WTC11 (cell line): ENCODE data around the gene ATXN7L3. TPM values are rescaled to one million over a fixed set of nuclear protein-coding genes. Genes with fewer than 3 reads are reported as not detected.

ENCODE experiments used
- ATAC-seq: fragments of 200-7000 bp; cut with Tn5 transposase; 2 replicates; pipeline ENCODE4 v1.10.0; 2021; ENCODE audit warnings: mild to moderate bottlenecking, moderate library complexity
- CTCF ChIA-PET: fragments of 300-600 bp; sonication (Branson Sonifier 250); formaldehyde crosslinking; loops from one replicate; lab custom pipeline; 2021; ENCODE audit warnings: antibody characterized with exemption; lab: Charles Lee
- POLR2A ChIA-PET: fragments of 350-600 bp; sonication (Branson Sonifier 250); formaldehyde crosslinking; loops from one replicate; lab custom pipeline; 2021; ENCODE audit warnings: antibody characterized with exemption; lab: Charles Lee
- DNase-seq: peaks from one replicate; pipeline ENCODE4 v3.0.0; 2021; ENCODE audit warnings: low spot score
- H3K27ac Mint-ChIP-seq: 2 replicates; pipeline ENCODE4 v1.8.0; 2021; ENCODE audit warnings: mixed read lengths
- H3K27me3 Mint-ChIP-seq: 2 replicates; pipeline ENCODE4 v1.8.0; 2021; ENCODE audit warnings: low read depth, mild to moderate bottlenecking, moderate library complexity, mixed read lengths
- H3K36me3 Mint-ChIP-seq: 2 replicates; pipeline ENCODE4 v1.8.0; 2021; ENCODE audit warnings: mixed read lengths
- H3K4me1 Mint-ChIP-seq: 2 replicates; pipeline ENCODE4 v1.8.0; 2022; ENCODE audit warnings: mixed read lengths
- H3K4me3 Mint-ChIP-seq: 2 replicates; pipeline ENCODE4 v1.8.0; 2021; ENCODE audit warnings: mild to moderate bottlenecking, moderate library complexity, mixed read lengths
- H3K9me3 Mint-ChIP-seq: 2 replicates; pipeline ENCODE4 v1.8.0; 2021; ENCODE audit warnings: mixed read lengths
- ATF1 ChIP-seq: sonication (generic); formaldehyde crosslinking; IDR thresholded peaks from 2 replicates; pipeline ENCODE4 v1.8.1; 2023; ENCODE audit warnings: mild to moderate bottlenecking, moderate library complexity, missing genetic modification reagents
- E2F5 ChIP-seq: sonication (generic); formaldehyde crosslinking; IDR thresholded peaks from 2 replicates; pipeline ENCODE4 v1.8.1; 2022; ENCODE audit warnings: mild to moderate bottlenecking, moderate library complexity, missing genetic modification reagents
- ELF4 ChIP-seq: sonication (generic); formaldehyde crosslinking; IDR thresholded peaks from 2 replicates; pipeline ENCODE4 v1.8.1; 2022; ENCODE audit warnings: low read depth, mild to moderate bottlenecking, moderate library complexity, missing genetic modification reagents
- ESRRA ChIP-seq: sonication (generic); formaldehyde crosslinking; IDR thresholded peaks from 2 replicates; pipeline ENCODE4 v1.8.1; 2022; ENCODE audit warnings: mild to moderate bottlenecking, missing genetic modification reagents, borderline replicate concordance
- FOXP1 ChIP-seq: sonication (generic); formaldehyde crosslinking; IDR thresholded peaks from 2 replicates; pipeline ENCODE4 v1.8.0; 2022; ENCODE audit warnings: missing genetic modification reagents, mild to moderate bottlenecking, moderate library complexity, borderline replicate concordance
- JUN ChIP-seq: sonication (generic); formaldehyde crosslinking; IDR thresholded peaks from 2 replicates; pipeline ENCODE4 v1.8.0; 2023; ENCODE audit warnings: mild to moderate bottlenecking, missing genetic modification reagents
- KAT7 ChIP-seq: sonication (generic); formaldehyde crosslinking; IDR thresholded peaks from 2 replicates; pipeline ENCODE4 v1.8.1; 2023; ENCODE audit warnings: missing genetic modification reagents, mild to moderate bottlenecking, borderline replicate concordance
- MYBL2 ChIP-seq: sonication (generic); formaldehyde crosslinking; IDR thresholded peaks from 2 replicates; pipeline ENCODE4 v1.8.1; 2023; ENCODE audit warnings: mild to moderate bottlenecking, moderate library complexity, missing genetic modification reagents
- OVOL2 ChIP-seq: fragments of 250-450 bp; sonication (Bioruptor Pico); IDR thresholded peaks from 2 replicates; pipeline ENCODE4 v1.9.0; 2021; ENCODE audit warnings: mild to moderate bottlenecking, borderline replicate concordance
- SMAD4 ChIP-seq: sonication (generic); formaldehyde crosslinking; IDR thresholded peaks from 2 replicates; pipeline ENCODE4 v1.8.0; 2022; ENCODE audit warnings: mild to moderate bottlenecking, missing genetic modification reagents
- TEAD1 ChIP-seq: sonication (generic); formaldehyde crosslinking; IDR thresholded peaks from 2 replicates; pipeline ENCODE4 v1.8.0; 2022; ENCODE audit warnings: mild to moderate bottlenecking, missing genetic modification reagents
- USF2 ChIP-seq: sonication (generic); formaldehyde crosslinking; IDR thresholded peaks from 2 replicates; pipeline ENCODE4 v1.8.1; 2023; ENCODE audit warnings: mild to moderate bottlenecking, missing genetic modification reagents, moderate library complexity
- ZNF232 ChIP-seq: sonication (generic); formaldehyde crosslinking; IDR thresholded peaks from 2 replicates; pipeline ENCODE4 v1.8.0; 2022; ENCODE audit warnings: mild to moderate bottlenecking, missing genetic modification reagents
- ZNF263 ChIP-seq: sonication (generic); formaldehyde crosslinking; IDR thresholded peaks from 2 replicates; pipeline ENCODE4 v1.8.1; 2022; ENCODE audit warnings: low read depth, mild to moderate bottlenecking, moderate library complexity, missing genetic modification reagents
- total RNA-seq: library from RNA; stranded (reverse); gene quantifications from 3 replicates; pipeline ENCODE4 v1.2.3, GENCODE V29; 2021
- TF ChIP-seq, protein P1 (sequence below): sonication (generic); formaldehyde crosslinking; IDR thresholded peaks from 2 replicates; pipeline ENCODE4 v1.8.0; 2023; ENCODE audit warnings: missing genetic modification reagents, mild to moderate bottlenecking, borderline replicate concordance
- TF ChIP-seq, protein P2 (sequence below): fragments of 200-600 bp; IDR thresholded peaks from 2 replicates; pipeline ENCODE4 v1.8.0; 2022; ENCODE audit warnings: antibody characterized with exemption
- TF ChIP-seq, protein P3 (sequence below): fragments of 250-450 bp; sonication (Bioruptor Pico); IDR thresholded peaks from 2 replicates; pipeline ENCODE4 v1.9.0; 2021; ENCODE audit warnings: moderate library complexity, mild to moderate bottlenecking, inconsistent platforms, borderline replicate concordance
- TF ChIP-seq, protein P4 (sequence below): fragments of 250-450 bp; sonication (Bioruptor Pico); conservative IDR thresholded peaks from 2 replicates; pipeline ENCODE4 v1.9.0; 2021; ENCODE audit warnings: mild to moderate bottlenecking

The ATXN7L3 gene
- total RNA-seq, 1 experiment from 2014 or later = 114 TPM

DNA sequence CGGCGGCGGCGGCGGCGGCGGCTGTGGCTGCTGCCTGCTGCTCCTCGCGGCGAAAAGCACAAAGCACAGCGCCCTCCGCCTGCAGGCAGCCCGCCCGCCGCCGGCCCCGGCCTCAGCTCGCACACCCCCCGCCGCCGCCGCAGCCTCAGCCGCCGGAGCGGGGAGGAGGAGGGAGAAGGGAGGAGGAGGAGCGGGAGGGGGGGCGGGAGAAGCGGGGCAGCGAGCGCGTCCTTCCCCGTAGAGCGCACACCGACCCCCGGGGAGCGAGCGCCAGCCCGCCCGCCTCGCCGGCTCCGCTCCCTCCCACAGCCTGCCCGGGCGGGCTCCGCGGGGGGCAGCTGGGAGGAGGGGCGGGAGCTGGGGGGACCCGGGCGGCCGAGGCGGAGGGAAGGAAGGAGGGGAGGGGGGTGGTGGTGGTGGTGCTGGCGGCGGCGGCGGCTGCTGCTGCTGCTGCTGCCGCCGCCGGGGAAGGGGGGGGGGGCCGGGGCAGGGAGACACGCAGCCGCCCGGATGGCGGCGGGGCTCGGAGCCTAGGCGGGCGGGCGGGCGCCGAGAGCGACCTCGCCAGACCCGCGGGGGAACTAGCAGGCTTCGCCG is 20.0 kb upstream of the ATXN7L3 start, which contains the start of gene UBTF (continued):
- TF ChIP-seq ZNF263 (peak; percentile 68; the same call in 1 of the 2 replicates), TEAD1 (CRISPR knock-in tag) (no peak)
- TF ChIP-seq, all 79 proteins: peak for 5

GRCh38 chr17:44219108-44219615 is 19.5 kb upstream of the ATXN7L3 start:
- TF ChIP-seq ELF4 (CRISPR knock-in tag) (no peak), USF2 (CRISPR knock-in tag) (no peak), KAT7 (CRISPR knock-in tag) (peak; percentile 92; the same call in 1 of the 2 replicates), SMAD4 (0 out of 2 replicates have a peak, but pooled peaks have one; percentile 33), FOXP1 (CRISPR knock-in tag) (peak; percentile 45; the same call in 1 of the 2 replicates), MYBL2 (CRISPR knock-in tag) (no peak), ZNF263 (no peak), JUN (CRISPR knock-in tag) (peak; percentile 75; the same call in 1 of the 2 replicates)
- TF ChIP-seq, protein P1, sequence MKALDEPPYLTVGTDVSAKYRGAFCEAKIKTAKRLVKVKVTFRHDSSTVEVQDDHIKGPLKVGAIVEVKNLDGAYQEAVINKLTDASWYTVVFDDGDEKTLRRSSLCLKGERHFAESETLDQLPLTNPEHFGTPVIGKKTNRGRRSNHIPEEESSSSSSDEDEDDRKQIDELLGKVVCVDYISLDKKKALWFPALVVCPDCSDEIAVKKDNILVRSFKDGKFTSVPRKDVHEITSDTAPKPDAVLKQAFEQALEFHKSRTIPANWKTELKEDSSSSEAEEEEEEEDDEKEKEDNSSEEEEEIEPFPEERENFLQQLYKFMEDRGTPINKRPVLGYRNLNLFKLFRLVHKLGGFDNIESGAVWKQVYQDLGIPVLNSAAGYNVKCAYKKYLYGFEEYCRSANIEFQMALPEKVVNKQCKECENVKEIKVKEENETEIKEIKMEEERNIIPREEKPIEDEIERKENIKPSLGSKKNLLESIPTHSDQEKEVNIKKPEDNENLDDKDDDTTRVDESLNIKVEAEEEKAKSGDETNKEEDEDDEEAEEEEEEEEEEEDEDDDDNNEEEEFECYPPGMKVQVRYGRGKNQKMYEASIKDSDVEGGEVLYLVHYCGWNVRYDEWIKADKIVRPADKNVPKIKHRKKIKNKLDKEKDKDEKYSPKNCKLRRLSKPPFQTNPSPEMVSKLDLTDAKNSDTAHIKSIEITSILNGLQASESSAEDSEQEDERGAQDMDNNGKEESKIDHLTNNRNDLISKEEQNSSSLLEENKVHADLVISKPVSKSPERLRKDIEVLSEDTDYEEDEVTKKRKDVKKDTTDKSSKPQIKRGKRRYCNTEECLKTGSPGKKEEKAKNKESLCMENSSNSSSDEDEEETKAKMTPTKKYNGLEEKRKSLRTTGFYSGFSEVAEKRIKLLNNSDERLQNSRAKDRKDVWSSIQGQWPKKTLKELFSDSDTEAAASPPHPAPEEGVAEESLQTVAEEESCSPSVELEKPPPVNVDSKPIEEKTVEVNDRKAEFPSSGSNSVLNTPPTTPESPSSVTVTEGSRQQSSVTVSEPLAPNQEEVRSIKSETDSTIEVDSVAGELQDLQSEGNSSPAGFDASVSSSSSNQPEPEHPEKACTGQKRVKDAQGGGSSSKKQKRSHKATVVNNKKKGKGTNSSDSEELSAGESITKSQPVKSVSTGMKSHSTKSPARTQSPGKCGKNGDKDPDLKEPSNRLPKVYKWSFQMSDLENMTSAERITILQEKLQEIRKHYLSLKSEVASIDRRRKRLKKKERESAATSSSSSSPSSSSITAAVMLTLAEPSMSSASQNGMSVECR (CRISPR knock-in tag) = 0 out of 2 replicates have a peak, but pooled peaks have one; percentile 33
- TF ChIP-seq, protein P2, sequence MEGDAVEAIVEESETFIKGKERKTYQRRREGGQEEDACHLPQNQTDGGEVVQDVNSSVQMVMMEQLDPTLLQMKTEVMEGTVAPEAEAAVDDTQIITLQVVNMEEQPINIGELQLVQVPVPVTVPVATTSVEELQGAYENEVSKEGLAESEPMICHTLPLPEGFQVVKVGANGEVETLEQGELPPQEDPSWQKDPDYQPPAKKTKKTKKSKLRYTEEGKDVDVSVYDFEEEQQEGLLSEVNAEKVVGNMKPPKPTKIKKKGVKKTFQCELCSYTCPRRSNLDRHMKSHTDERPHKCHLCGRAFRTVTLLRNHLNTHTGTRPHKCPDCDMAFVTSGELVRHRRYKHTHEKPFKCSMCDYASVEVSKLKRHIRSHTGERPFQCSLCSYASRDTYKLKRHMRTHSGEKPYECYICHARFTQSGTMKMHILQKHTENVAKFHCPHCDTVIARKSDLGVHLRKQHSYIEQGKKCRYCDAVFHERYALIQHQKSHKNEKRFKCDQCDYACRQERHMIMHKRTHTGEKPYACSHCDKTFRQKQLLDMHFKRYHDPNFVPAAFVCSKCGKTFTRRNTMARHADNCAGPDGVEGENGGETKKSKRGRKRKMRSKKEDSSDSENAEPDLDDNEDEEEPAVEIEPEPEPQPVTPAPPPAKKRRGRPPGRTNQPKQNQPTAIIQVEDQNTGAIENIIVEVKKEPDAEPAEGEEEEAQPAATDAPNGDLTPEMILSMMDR = peak; percentile 33; the same call in 1 of the 2 replicates
- H3K36me3 Mint-ChIP-seq = peaks cover 33% of the 10 kb centered on the region
- CTCF ChIA-PET = interaction anchor here (0.6 to 4.7 kb wide), 10 partner anchors 9 to 304 kb away, joined by 3 to 73 read pairs (median 6); partner anchors contain the start of genes ATXN7L3, GRN and RUNDC3A
- no peaks in the 10 kb centered on the region for H3K9me3 Mint-ChIP-seq
- no peak overlapping the region for H3K27ac Mint-ChIP-seq
- H3K27me3 Mint-ChIP-seq = no peaks in the 10 kb centered on the region
- ATAC-seq = peak; percentile 12
- peaks cover 17% of the 10 kb centered on the region for H3K4me1 Mint-ChIP-seq
- POLR2A ChIA-PET = interaction anchor here (0.6 to 3.5 kb wide), 6 partner anchors 9 to 135 kb away, joined by 3 to 28 read pairs (median 4); partner anchors contain the start of gene TMUB2
- no peak overlapping the region for H3K4me3 Mint-ChIP-seq
- DNase-seq = peak; percentile 63

DNA sequence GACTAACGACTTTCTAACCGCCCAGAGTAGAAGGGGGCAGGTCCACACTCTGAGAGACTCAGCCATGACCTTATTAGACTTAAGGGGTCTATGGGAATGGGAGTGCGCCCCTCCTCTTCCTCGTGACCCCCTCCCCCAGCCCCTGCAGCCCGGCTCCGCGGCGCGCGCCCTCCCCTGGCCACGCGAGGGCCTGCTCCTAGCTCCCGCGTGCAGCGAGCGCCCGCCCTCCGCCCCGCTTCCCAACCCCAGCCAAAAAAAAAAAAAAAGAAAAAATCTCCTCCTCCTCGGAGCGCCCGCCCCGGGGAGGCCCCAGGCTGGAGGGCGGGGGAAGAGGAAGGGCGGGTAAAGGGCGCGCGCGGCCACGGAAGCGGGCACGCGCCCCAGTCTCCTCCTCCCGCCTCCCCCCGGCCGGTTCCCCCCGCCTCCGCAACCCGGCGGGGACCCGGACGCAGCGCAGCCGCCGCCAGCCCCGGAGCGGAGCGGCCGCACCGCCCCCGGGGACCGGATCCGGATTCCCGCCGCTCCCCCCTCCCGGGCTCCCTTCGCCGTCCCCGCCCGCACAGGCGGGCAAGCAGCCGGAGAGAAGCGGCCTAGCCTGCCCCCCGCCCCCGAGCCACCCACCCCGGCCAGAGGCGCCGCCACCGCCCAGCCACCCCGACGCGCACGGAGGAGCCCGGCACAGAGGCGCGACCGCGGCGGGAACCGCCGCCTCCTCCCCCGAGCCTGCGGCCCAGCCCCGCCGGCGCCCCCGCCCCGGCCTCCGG is 18.8 kb upstream of the ATXN7L3 start:
- peak; percentile 72 for DNase-seq
- Mint-ChIP-seq H3K36me3 (peaks cover 39% of the 10 kb centered on the region), H3K27me3 (no peaks in the 10 kb centered on the region), H3K4me1 (peaks cover 17% of the 10 kb centered on the region), H3K27ac (no peak overlapping the region), H3K9me3 (no peaks in the 10 kb centered on the region), H3K4me3 (peak overlapping the region; percentile 82)
- peak; percentile 30 for ATAC-seq
- ChIA-PET CTCF (interaction anchor here (0.6 to 4.7 kb wide), 24 partner anchors 9 to 384 kb away, joined by 3 to 73 read pairs (median 4); partner anchors contain the start of genes ATXN7L3, GRN, RUNDC3A and SLC25A39), POLR2A (interaction anchor here (0.6 to 1.7 kb wide), 6 partner anchors 26 to 136 kb away, joined by 3 to 9 read pairs (median 3); partner anchors contain the start of gene TMUB2)
- TF ChIP-seq, protein P3, sequence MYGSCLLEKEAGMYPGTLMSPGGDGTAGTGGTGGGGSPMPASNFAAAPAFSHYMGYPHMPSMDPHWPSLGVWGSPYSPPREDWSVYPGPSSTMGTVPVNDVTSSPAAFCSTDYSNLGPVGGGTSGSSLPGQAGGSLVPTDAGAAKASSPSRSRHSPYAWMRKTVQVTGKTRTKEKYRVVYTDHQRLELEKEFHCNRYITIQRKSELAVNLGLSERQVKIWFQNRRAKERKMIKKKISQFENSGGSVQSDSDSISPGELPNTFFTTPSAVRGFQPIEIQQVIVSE (CRISPR knock-in tag) = no peak
- TF ChIP-seq, protein P4, sequence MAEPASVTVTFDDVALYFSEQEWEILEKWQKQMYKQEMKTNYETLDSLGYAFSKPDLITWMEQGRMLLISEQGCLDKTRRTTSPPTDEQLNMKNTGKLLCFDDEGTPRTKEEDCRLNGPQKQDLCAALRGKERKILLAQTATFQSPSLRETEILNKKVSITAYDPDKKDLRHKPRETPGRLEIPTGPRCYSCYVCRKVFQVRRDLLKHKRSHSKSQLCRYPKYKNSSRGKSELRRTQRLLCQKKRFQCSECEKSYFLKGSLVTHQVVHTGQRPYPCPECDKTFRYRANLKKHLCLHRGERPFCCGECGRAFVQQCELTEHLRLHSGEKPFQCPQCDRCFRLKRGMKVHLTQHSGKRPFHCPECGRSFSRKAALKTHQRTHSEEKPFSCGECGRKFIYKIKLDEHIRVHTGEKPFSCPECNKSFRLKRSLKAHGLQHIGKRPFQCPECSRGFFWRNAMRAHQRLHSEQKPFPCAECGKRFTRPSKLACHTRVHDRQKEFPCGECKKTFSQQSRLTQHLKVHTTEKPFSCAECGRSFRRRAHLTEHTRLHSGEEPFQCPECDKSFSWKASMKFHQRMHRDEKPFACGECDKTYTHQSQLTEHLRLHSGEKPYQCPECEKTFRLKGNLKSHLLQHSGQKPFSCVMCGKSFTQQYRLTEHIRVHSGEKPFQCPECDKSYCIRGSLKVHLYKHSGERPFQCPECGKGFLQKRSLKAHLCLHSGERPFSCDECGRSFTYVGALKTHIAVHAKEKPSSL (CRISPR knock-in tag) = no peak
- TF ChIP-seq ESRRA (CRISPR knock-in tag) (no peak), OVOL2 (no peak), ATF1 (CRISPR knock-in tag) (no peak), E2F5 (CRISPR knock-in tag) (0 out of 2 replicates have a peak, but pooled peaks have one; percentile 42), TEAD1 (CRISPR knock-in tag) (no peak), ZNF232 (no peak)
